Cerebellar cortex (tissue), 1 donor: Measurements from ENCODE around the gene TMCC3.
A peak's percentile ranks its signal among the peaks of the same experiment; 100 is the strongest.
"Not testable (repeated sequence)": the region's sequence is repeated elsewhere in the genome, so short reads cannot be mapped to it uniquely, and the experiment has no call there.

Experiments
- DNase-seq: peaks from one replicate; pipeline ENCODE4 v3.0.0-alpha.2; 2015; ENCODE audit warnings: low spot score

TMCC3 gene

DNA sequence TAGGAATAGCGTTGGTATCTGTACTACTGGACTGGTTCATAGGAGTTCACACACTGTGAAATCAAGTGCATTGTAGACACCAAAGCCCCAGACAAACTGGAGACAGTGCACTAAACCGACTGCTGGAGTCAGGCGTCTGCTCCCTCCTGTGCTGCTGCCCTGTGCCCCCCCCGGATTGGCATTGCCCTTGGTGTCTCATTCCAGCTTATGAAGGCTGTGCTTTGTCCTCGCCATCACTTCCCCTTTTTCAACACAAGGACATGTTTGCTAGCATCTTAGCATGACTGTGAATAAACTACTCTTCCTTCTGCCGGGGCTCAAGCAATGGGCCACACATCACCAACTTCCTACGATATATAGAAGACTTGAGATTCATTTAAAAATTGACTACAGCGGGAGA is 84.0 kb downstream of the TMCC3 start:
- DNase-seq = no peak

DNA sequence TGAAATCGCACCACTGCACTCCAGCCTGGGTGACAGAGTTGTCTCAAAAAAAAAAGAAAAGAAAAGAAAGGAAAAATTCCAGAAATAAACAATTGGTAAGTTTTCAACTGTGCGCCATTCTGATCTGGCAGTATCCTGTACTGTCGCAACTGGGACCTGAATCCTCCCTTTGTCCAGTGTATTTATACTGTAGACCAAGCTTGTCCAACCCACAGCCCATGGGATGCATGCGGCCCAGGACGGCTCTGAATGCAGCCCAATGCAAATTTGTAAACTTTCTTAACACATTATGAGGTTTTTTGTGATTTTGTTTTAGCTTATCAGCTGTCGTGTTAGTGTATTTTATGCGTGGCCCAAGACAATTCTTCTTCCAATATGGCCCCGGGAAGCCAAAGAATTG is 84.7 kb downstream of the TMCC3 start:
- DNase-seq = no peak

DNA sequence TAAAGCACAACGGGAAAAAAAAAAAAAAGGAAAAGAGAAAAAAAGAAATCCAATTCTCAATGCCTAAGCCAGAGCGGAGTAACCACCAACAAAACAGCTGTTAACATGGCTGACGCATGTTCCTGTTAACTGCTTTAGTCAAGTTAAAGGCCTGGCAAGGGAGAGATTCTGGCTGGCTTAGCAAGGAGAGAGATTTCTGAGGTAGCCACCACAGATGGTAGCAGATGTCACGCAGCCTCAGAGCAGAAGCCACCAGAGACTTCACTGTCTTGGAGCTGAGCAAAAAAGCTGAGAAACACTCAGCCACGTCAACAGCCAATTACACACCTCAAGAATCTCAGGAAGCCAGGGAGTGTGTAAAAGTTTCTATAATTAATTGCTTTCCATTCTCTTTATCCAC is 87.1 kb downstream of the TMCC3 start:
- DNase-seq = no peak

DNA sequence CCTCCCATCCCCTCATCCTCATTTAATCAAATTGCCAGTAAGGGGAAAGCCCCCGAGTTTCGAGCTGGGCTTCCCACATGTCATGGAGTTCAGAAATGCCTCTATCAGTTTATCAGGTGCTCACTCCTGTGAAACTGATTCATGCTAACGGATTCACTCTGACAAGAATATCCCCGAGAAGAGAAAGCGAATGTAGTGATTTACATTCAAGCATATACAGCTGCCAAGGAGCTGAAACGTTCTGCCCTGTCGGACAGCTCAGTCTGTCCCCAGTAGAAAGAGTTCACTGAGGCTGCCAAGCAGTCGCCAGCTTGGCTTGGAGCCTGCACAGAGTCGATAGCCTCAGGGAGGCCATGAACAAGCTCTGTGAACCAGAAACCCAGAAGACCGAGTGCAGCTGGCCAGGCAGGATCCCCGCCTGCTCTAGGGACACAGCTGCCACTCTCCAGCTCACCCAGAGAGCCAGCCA is 88.4 kb downstream of the TMCC3 start:
- peak; percentile 24 for DNase-seq

DNA sequence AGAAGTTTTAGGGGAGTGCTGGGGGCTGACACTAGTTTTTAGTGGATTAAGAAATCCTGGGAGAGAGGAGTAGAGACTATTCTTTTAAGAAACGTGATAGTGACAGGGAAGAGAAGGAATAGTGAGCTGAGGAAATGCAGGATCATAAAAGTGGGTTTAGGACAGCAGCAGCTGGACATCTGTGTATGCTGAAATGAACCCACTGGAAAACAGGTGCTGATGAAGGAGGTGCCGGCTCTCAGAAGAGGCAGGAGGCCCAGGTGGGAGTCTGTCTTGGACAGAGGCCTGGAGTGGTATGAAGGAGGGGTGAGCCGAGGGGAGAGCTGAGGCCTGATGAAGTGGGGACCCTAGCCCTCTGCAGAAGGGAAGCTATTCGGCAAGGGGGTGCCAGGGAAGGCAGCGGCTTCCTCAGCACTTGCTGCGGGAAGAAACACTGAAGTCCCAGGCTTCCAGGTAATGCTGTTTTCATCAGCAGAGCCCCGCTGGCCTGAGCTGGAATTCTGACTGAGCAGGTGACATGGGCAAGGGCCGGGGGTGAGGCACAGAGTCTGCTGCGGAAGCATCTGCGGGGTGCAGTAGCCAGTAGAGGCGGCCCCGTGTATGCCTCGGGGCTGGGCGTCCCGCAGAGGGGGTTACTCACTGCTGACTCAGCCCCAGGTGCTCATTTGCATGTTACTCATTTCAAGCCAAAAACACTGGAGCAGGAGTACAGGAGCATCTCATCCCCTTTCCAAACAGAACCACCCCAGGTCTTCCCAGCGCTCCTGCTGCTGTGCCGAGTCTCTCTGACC is 89.7 kb downstream of the TMCC3 start:
- DNase-seq = no peak

DNA sequence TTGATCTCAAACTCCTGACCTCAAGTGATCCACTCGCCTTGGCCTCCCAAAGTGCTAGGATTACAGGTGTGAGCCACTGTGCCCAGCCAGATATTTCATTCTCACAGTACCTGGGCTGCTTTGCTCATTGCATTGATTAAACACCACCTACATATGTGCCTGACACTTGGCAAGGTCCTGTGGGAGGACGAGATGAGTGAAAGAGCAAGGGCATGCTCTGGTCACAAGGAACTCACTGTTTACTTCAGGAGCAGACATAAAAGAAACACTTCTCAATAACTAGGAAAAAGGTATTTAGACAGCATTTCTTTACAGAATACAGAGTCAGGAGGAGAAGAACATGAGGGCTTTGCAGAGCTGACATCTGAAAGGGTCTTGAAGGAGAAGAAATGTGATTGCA is 91.7 kb downstream of the TMCC3 start:
- no peak for DNase-seq

DNA sequence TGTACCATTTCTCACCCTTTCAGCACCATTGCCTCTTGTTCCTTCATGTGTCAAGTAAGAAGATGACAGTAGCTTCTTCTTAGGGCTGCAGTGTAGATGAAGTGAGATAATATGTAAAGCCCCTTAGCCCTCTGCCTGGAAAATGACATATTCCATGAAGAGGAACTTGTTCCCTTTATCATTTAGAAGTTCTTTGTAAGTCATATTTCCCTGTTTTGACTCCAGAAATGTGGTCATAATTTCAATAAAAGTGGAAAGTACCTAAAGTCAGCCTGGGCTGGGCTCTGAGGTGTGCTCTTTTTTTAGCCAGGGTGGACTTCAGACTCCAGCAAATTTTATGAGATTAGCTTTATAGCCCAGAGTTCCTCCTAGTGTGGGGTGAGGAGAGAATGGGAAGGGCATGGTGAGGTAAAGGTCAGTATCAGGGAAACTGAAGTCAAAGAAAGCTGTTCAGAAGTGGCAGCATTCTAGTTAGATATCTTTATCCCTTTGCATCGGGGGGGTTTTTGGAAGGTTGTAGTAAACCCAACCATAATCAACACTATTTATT is 92.5 kb downstream of the TMCC3 start:
- no peak for DNase-seq

DNA sequence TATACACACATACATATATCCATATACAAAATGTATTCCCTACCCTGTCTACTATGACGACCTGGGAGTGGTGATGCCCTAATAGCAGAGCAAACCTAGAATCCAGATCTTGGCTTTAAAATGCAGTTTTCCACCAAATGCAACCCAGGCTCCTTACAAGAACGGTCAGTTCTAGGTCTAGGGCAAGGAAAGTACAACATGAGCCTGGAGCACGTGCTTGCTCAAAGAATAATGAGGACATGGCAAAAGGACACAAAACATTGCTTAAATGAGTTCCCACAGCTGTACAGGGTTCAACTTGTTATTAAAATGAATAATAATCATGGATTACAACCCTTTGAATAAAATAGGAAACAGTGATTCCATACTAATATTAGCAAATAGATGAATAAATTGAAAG is 94.7 kb downstream of the TMCC3 start:
- DNase-seq = no peak

DNA sequence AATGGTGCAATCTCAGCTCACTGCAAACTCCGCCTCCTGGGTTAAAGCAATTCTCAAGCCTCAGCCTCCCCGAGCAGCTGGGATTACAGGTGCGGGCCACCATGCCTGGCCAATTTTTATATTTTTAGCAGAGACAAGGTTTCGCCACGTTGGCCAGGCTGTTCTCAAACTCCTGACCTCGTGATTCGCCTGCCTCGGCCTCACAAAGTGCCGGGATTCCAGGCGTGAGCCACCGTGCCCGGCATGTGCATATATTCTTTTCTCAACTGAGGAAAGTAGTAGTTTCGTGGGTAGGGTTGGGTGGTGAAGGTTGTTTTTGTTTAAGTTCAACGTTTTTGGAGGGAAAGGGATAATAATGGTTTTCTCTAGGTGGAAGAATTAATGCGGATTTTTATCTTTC is 96.5 kb downstream of the TMCC3 start:
- DNase-seq = no peak

DNA sequence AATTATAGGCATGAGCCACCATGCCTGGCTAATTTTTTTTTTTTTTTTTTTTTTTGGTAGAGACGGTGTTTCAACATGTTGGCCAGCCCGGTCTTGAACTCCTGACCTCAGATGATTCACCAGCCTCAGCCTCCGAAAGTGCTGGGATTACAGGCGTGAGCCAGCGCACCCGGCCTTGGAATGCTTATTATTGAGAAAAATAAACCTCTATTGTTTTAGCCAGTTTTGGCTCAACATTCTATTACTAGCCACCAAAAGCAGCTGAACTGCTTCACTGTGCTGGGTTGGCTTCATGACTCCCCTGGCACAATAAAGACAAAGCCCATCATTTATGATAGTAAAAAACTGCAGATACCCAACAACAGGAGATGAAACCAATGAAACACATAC is 97.2 kb downstream of the TMCC3 start:
- no peak for DNase-seq

DNA sequence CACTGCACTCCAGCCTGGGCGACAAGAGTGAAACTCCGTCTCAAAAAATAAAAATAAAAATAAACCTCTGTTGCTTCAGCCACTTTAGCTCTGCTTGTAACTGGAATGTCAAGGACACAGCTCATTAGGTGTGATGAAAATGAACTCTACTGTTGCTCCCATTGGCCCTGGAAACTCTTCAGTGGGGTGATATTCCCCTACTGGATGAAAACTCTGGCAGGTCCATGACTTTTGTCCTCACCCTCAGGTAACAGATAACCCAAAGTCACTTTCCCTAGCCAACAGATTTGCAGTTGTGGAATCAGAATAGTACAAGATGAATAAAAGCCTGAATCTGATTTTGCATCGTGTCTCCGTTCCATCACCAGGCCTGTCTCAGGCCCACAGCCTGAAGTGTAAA is 98.5 kb downstream of the TMCC3 start:
- no peak for DNase-seq

DNA sequence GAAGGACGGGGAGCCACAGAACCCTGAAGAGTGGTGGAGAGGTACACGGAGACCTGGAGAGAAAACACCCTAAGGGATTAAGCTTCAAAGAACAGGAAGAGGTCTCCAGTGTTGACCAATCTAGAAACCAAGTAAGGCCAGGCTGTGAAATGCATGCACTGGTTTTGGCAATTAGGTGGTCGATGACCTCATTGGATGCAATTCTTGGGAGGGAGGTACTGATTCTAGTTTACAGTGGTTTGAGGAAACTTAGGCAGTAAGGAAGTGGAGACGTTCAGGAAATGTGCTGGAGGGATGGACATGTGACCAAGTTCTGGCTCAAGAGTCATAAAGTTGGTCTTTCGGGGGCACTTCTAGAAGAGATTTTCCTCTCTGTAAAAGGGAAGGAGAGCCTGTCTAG is 99.4 kb downstream of the TMCC3 start:
- no peak for DNase-seq

DNA sequence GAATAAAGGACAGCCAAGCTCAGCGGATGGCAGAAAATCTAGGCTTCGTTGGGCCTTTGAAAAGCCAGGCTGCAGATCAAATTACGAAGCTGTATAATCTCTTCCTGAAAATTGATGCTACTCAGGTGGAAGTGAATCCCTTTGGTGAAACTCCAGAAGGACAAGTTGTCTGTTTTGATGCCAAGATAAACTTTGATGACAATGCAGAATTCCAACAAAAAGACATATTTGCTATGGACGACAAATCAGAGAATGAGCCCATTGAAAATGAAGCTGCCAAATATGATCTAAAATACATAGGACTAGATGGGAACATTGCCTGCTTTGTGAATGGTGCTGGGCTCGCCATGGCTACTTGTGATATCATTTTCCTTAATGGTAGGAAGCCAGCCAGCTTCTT is 101.5 kb downstream of the TMCC3 start:
- DNase-seq = not testable (repeated sequence)

DNA sequence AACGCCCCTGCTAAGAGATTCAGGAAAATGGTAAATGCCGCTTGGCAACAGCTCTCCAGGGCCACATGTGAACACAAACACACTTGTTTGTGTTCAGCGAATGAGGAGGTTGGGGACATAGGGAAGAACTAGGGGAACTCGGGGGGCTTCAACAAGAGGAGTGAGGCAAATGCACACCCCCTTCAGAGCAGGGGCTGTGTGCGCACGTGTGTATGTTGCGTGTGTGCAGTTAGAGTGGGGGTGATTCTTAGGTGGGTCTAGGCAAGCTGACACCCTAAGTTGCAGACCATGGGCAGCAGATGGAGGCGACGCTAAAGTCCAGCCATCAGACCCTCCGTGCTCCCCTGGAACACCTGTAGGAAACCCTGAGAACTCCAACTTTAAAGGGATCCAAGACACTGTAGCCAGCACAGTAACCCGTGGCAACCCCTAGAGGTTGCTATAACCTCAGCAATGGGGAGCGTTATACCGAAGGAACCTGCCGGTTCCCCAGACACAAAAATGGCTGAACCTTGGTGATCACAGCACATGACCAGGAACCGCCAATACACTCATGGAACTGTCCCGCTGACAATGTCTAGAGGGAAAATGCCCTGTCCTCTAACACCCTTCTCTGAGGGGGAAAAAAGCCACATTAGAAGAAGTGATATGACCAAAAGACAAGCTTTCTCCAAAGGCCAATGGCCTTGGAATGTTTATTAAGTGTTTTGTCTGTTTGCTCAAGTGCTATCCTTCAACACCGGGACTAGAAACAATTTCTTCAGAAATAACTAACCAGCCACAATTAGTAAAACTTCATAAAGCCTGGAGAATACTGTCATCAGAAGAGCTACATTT is 104.2 kb downstream of the TMCC3 start:
- peak; percentile 50 for DNase-seq

DNA sequence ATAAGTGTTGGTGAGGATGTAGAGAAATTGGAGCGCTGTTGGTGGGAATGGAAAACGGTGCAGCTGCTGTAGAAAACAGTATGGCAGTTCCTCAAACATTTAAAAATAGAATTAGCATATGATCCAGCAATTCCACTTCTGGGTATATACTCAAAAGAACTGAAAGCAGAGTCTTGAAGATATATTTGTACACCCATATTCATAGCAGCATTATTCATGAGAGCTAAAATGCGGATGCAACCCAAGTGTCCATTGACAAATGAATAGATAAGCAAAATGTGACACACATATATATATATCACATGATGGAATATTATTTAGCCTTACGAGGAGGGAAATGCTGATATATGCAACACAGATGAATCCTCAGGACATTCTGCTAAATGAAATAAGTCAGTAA is 106.0 kb downstream of the TMCC3 start:
- DNase-seq = no peak

DNA sequence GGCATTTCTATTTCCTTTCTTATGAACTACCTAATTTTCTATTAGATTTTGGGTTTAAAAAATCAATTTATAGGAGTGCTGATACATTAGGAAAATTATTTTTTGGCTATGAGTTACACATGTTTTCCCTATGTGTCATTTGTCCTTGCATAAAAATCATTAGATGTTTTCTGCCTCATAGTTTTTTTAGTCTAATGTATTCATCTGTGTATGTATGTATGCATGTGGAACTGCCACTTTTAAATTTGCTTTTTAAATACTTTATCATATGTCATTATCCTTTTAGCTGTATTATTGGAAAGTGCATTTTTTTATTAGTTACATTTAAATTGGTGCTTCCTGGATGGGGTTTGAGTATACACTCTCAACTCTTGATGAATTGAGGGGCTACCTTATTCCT is 112.0 kb downstream of the TMCC3 start:
- DNase-seq = no peak

DNA sequence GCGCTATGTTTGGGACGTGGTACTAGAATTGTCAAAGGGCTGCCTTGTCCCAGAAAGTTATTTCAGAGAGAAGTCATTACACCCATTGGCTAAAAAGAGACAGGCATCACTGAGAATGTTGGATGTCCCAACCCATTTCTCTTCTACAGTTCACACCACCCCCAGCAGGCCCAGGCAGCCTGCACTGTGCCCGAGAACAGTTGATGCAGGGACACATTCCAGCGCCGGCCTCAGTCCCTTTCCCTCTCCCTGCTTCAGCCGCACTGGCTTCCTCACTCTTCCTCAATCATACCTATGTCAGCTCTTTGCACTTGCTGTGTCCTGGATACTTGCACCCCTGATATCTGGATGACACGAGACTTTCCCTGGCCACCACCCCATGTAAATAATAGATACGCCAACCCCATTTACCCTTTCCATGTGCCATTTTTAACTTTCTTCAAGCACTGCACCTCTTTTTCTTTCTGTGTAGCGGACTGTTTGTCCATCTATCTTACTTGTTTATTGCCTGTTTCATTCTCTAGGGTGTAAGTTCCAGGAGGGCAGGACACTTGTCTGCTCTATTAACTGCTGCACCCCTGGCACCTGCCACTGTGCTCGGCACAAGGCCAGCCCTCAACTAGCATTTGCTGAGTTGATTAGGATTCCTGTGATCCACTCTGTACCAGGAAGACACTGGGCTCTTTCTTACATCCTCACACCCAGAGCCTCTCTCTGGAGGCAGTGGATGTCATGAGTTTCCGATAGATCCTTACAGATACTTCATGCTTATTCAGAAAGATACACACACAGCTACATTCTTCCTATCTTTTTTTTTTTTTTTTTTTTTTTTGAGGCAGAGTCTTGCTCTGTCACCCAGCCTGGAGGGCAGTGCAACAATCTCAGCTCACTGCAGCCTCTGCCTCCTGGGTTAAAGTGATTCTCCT is 114.1 kb downstream of the TMCC3 start:
- no peak for DNase-seq

DNA sequence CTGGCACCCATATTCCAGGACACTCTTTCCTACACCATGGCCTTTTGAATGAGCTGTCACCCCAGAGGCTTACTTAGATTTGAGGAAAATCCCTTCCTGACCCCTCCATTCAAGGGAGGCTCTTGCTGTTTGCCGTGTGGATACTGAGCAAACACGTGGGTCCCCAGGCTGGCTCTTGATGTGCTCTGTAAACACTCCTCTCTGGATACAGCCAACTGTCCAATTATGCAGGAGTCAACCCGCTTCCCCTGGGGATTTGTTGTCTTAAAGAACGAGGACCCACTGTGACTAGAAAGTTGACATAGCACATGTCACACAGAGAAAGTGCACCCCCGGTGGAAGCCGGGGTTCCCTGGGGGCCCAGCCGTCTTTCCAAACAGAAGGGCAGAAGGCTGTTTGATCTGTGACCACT is 114.8 kb downstream of the TMCC3 start:
- DNase-seq = no peak

DNA sequence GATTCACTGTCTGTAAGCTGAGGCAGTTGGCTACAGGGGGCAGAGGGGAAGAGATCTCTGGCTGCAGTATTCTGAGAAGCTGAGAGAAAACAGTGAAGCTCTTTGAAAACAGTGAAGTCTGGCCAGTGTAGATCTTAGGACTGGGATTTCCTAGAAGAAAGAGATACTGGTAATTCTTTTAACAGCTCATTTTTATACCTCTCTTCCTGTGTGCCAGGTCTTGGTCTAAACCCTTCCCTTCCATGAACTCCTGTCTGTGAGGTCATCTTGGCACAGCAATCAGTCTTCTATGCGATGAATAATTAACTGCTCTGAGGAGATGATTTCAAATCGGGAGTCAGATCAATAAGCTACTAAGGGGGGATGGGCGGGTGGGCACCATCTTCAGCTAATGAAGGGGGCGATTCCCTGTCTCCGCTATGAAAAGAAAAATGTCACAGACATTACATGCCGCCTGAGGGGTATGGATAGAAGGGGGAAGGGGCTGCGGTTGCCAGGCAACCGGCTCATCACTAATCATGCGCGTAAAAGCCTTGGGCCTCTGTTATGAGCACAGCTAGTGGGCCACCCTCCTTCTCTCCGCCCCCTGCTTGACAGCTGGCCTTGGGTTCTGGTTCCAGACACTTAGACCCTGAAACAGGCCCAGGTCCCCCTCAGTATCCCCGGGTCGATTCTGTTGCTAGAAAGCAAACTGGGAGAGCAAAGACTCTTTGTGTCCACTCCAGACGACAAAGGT is 115.4 kb downstream of the TMCC3 start:
- DNase-seq = no peak

DNA sequence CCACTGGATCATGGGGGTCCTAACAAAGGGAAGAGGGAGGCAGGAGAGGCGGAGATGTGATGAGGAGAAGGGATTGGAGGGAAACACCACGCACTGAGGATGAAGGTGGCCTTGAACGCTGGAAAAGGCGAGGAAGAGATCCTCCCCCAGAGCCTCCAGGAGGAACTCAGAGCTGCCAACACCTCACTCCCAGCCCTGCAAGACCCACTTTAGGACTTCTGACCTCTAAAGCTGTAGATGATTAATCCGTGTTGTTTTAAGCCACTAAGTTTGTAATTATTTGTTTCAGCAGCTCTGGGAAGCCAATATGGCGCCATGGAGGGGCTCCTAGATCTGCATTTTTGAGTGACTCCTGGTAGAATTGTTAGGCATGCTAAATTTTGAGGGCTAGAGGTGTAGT is 116.1 kb downstream of the TMCC3 start:
- no peak for DNase-seq
